Loucy (cell line): ENCODE data around the gene GAS7.

ENCODE experiments used
- EZH2phosphoT487 ChIP-seq: fragments of 200-600 bp; IDR thresholded peaks from 2 replicates; pipeline ENCODE4 v1.6.1; 2018; ENCODE audit warnings: antibody characterized with exemption, mild to moderate bottlenecking, moderate library complexity, borderline replicate concordance
- TF ChIP-seq, protein P1 (sequence below): fragments of 200-600 bp; sonication (generic); conservative IDR thresholded peaks from 2 replicates; pipeline ENCODE4 v1.5.1; 2014; ENCODE audit warnings: mild to moderate bottlenecking, antibody characterized with exemption, low read length

DNA sequence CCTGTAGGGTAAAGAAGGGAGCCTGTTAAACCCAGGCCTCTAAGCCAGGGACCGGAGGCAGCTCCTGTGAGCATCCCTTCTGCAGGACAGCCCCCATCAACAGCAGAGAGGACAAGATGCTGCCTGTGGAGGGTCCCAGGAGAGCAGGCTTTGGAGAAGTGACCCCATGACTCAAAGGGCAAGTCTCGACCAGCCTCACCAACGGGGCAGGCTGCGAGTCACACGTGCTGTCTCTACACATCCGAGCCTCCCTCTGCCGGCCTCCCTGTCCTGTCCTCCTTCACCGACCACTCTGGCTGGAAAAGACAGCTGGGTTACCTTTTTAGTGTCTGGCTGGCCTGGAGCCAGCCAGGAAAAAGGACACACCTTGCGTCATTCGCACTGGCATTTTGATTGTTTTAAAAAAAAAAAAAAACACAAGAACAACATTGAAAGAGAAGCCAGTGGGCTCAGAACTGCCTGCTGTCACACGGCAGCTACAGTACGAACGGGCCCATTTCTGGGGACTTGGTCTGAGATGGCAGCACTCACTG lies 218.9 kb downstream of the GAS7 start:
- TF ChIP-seq, protein P1, sequence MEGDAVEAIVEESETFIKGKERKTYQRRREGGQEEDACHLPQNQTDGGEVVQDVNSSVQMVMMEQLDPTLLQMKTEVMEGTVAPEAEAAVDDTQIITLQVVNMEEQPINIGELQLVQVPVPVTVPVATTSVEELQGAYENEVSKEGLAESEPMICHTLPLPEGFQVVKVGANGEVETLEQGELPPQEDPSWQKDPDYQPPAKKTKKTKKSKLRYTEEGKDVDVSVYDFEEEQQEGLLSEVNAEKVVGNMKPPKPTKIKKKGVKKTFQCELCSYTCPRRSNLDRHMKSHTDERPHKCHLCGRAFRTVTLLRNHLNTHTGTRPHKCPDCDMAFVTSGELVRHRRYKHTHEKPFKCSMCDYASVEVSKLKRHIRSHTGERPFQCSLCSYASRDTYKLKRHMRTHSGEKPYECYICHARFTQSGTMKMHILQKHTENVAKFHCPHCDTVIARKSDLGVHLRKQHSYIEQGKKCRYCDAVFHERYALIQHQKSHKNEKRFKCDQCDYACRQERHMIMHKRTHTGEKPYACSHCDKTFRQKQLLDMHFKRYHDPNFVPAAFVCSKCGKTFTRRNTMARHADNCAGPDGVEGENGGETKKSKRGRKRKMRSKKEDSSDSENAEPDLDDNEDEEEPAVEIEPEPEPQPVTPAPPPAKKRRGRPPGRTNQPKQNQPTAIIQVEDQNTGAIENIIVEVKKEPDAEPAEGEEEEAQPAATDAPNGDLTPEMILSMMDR, result no peak
- no peak for TF ChIP-seq EZH2phosphoT487
